ENCODE results near the gene ISCU. TPM values are rescaled to one million over a fixed set of nuclear protein-coding genes. Genes with fewer than 3 reads are reported as not detected.

ISCU gene
- total RNA-seq, 4 donors from 2014 or later, result 105 to 148 (median 134) TPM

GRCh38 chr12:108576660-108577234 lies 14.4 kb downstream of the ISCU start:
- H3K27ac ChIP-seq, result no peak overlapping the region
- no peak overlapping the region for H3K4me3 ChIP-seq
- peak; percentile 20 to 29 for DNase-seq (ENCODE audit: low spot score in 2 of 2)

GRCh38 chr12:108577458-108577857 lies 15.1 kb downstream of the ISCU start:
- Histone ChIP-seq H3K4me3 (no peak overlapping the region), H3K36me3 (no peaks in the 10 kb centered on the region), H3K27me3 (no peaks in the 10 kb centered on the region), H3K9me3 (no peaks in the 10 kb centered on the region), H3K4me1 (peaks cover 13% of the 10 kb centered on the region), H3K27ac (no peak overlapping the region)
- DNase-seq (ENCODE audit: low spot score in 2 of 2), result no peak
- TF ChIP-seq POLR2A (IDR thresholded peaks at IDR 0.05), result no peak
- TF ChIP-seq CTCF (IDR thresholded peaks at IDR 0.05), result no peak
- no peak for TF ChIP-seq EP300 (IDR thresholded peaks at IDR 0.05)
- TF ChIP-seq POLR2AphosphoS5 (IDR thresholded peaks at IDR 0.05), result no peak

More at GRCh38 chr12:108576660-108577234, 14.4 kb downstream of the ISCU start:
- 63% methylated on average over 6 of the region's 6 CpGs for WGBS
- Histone ChIP-seq H3K9me3 (no peaks in the 10 kb centered on the region), H3K4me1 (peaks cover 13% of the 10 kb centered on the region), H3K27me3 (no peaks in the 10 kb centered on the region), H3K36me3 (no peaks in the 10 kb centered on the region)
- no peak for TF ChIP-seq EP300 (IDR thresholded peaks at IDR 0.05)
- no peak for TF ChIP-seq POLR2A (IDR thresholded peaks at IDR 0.05)
- no peak for TF ChIP-seq CTCF (IDR thresholded peaks at IDR 0.05)
- no peak for TF ChIP-seq POLR2AphosphoS5 (IDR thresholded peaks at IDR 0.05)

GRCh38 chr12:108578264-108578663 lies 15.9 kb downstream of the ISCU start:
- TF ChIP-seq POLR2AphosphoS5 (IDR thresholded peaks at IDR 0.05) (no peak), CTCF (IDR thresholded peaks at IDR 0.05) (no peak), POLR2A (IDR thresholded peaks at IDR 0.05) (no peak), EP300 (IDR thresholded peaks at IDR 0.05) (no peak)
- no peak overlapping the region for H3K27ac ChIP-seq
- no peaks in the 10 kb centered on the region for H3K27me3 ChIP-seq
- H3K4me1 ChIP-seq, result peaks cover 13% of the 10 kb centered on the region
- H3K4me3 ChIP-seq, result no peak overlapping the region
- no peaks in the 10 kb centered on the region for H3K9me3 ChIP-seq
- no peak for DNase-seq (ENCODE audit: low spot score in 2 of 2)
- H3K36me3 ChIP-seq, result no peaks in the 10 kb centered on the region
- WGBS, result 66% methylated on average over 2 of the region's 2 CpGs

- Histone ChIP-seq H3K4me3 (no peak overlapping the region), H3K9me3 (no peaks in the 10 kb centered on the region), H3K4me1 (peaks cover 15% of the 10 kb centered on the region), H3K27ac (no peak overlapping the region), H3K36me3 (no peaks in the 10 kb centered on the region), H3K27me3 (no peaks in the 10 kb centered on the region)
- TF ChIP-seq POLR2A (IDR thresholded peaks at IDR 0.05), result no peak
- TF ChIP-seq EP300 (IDR thresholded peaks at IDR 0.05), result no peak
- TF ChIP-seq POLR2AphosphoS5 (IDR thresholded peaks at IDR 0.05), result no peak
- TF ChIP-seq CTCF (IDR thresholded peaks at IDR 0.05), result no peak
- DNase-seq (ENCODE audit: low spot score in 2 of 2), result peak in 1 of 2 donors; percentile 31
- WGBS, result 94% methylated on average over 3 of the region's 3 CpGs
These were observed 16.4 kb downstream of the ISCU start for GRCh38 chr12:108578813-108579212.

- DNase-seq (ENCODE audit: low spot score in 2 of 2), result no peak
- Histone ChIP-seq H3K27me3 (no peaks in the 10 kb centered on the region), H3K36me3 (no peaks in the 10 kb centered on the region), H3K27ac (no peak overlapping the region), H3K4me3 (no peak overlapping the region), H3K4me1 (peaks cover 17% of the 10 kb centered on the region), H3K9me3 (no peaks in the 10 kb centered on the region)
- 57% methylated on average over 3 of the region's 3 CpGs for WGBS
- TF ChIP-seq EP300 (IDR thresholded peaks at IDR 0.05) (no peak), POLR2AphosphoS5 (IDR thresholded peaks at IDR 0.05) (peak in 1 of 3 donors; percentile 50), CTCF (IDR thresholded peaks at IDR 0.05) (no peak)
These were observed 18.1 kb downstream of the ISCU start for GRCh38 chr12:108580531-108580930.
